Measurements from ENCODE around the gene PDS5A. TPM values are rescaled to one million over a fixed set of nuclear protein-coding genes. Genes with fewer than 3 reads are reported as not detected.
"Not testable (repeated sequence)": the region's sequence is repeated elsewhere in the genome, so short reads cannot be mapped to it uniquely, and the experiment has no call there.

PDS5A gene
- total RNA-seq, 3 donors from 2014 or later (not counting 1 experiment from before 2014, with no cell fraction given) = 80.1 to 99.9 (median 99.8) TPM

DNA sequence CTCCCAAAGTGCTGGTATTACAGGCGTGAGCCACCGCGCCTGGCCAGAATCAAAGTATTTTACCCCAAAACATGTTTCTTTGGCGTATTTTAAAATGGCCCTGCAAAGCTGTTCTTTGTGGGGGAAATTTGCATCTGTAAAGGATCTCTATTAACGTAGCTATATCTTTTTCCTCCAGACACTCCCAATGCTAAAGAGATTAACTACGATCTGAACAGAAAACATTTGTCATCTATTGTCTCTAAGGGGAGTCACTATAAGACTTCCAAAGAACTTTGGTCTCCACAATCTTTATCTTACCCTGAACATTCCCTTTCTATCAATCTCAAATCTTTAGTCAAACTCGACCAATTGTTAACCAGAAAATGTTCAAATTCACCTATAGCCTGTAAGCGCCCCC is 19.1 kb upstream of the PDS5A start:
- DNase-seq (no peak), ATAC-seq (no peak)
- Mint-ChIP-seq H3K4me3 (no peak overlapping the region), H3K9me3 (no peaks in the 10 kb centered on the region), H3K4me1 (no peaks in the 10 kb centered on the region), H3K27ac (no peak overlapping the region), H3K27me3 (ENCODE audit: low read depth in 2 of 2) (no peaks in the 10 kb centered on the region), H3K36me3 (no peaks in the 10 kb centered on the region)
- H3K27ac ChIP-seq (ENCODE audit: low read length) = no peak overlapping the region
- TF ChIP-seq, protein P1, sequence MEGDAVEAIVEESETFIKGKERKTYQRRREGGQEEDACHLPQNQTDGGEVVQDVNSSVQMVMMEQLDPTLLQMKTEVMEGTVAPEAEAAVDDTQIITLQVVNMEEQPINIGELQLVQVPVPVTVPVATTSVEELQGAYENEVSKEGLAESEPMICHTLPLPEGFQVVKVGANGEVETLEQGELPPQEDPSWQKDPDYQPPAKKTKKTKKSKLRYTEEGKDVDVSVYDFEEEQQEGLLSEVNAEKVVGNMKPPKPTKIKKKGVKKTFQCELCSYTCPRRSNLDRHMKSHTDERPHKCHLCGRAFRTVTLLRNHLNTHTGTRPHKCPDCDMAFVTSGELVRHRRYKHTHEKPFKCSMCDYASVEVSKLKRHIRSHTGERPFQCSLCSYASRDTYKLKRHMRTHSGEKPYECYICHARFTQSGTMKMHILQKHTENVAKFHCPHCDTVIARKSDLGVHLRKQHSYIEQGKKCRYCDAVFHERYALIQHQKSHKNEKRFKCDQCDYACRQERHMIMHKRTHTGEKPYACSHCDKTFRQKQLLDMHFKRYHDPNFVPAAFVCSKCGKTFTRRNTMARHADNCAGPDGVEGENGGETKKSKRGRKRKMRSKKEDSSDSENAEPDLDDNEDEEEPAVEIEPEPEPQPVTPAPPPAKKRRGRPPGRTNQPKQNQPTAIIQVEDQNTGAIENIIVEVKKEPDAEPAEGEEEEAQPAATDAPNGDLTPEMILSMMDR (IDR thresholded peaks at IDR 0.05) = no peak
- intact Hi-C loops (cut with micrococcal nuclease) = no loop called here
- no peaks in the 10 kb centered on the region for H3K4me1 ChIP-seq (ENCODE audit: control insufficient read depth, insufficient read depth, low read length)
- H3K4me3 ChIP-seq (ENCODE audit: low read length) = no peak overlapping the region
- H3K36me3 ChIP-seq (ENCODE audit: control insufficient read depth, insufficient read depth, low read length) = no peaks in the 10 kb centered on the region
- H3K9me3 ChIP-seq (ENCODE audit: control insufficient read depth, insufficient read depth, low read length) = no peaks in the 10 kb centered on the region
- 93% methylated on average over 7 of the region's 8 CpGs for whole genome bisulfite sequencing (ENCODE audit: insufficient coverage)
- H3K27me3 ChIP-seq (ENCODE audit: control insufficient read depth, insufficient read depth, low read length) = no peaks in the 10 kb centered on the region

DNA sequence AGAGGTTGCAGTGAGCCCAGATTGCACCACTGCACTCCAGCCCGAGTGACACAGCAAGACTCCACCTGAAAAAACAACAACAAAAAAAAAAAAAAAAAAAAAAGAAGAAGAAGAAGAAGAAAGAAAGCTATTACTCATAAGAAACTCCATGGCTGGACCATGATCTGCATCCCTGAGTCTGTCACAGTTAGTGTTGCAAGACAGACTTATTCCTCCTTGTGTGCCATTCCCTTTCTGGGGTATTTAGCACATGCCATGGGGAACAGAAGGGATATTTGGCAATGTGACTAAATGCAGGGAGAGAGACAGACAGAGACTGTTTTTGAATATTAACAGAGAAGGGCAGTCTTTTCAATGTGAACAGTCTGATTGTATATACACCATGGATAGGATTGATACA is 16.7 kb upstream of the PDS5A start:
- Histone ChIP-seq H3K9me3 (ENCODE audit: control insufficient read depth, insufficient read depth, low read length) (no peaks in the 10 kb centered on the region), H3K27ac (ENCODE audit: low read length) (no peak overlapping the region), H3K27me3 (ENCODE audit: control insufficient read depth, insufficient read depth, low read length) (no peaks in the 10 kb centered on the region), H3K36me3 (ENCODE audit: control insufficient read depth, insufficient read depth, low read length) (no peaks in the 10 kb centered on the region), H3K4me1 (ENCODE audit: control insufficient read depth, insufficient read depth, low read length) (no peaks in the 10 kb centered on the region), H3K4me3 (ENCODE audit: low read length) (no peak overlapping the region)
- DNase-seq = no peak
- Mint-ChIP-seq H3K4me1 (no peaks in the 10 kb centered on the region), H3K4me3 (no peak overlapping the region), H3K36me3 (no peaks in the 10 kb centered on the region), H3K9me3 (no peaks in the 10 kb centered on the region), H3K27me3 (ENCODE audit: low read depth in 2 of 2) (no peaks in the 10 kb centered on the region), H3K27ac (no peak overlapping the region)
- TF ChIP-seq, protein P1 (IDR thresholded peaks at IDR 0.05) = no peak
- no CpG with 5 or more reads among the region's 1 CpG for WGBS (ENCODE audit: insufficient coverage)
- intact Hi-C loops (cut with micrococcal nuclease) = no loop called here
- ATAC-seq = no peak

DNA sequence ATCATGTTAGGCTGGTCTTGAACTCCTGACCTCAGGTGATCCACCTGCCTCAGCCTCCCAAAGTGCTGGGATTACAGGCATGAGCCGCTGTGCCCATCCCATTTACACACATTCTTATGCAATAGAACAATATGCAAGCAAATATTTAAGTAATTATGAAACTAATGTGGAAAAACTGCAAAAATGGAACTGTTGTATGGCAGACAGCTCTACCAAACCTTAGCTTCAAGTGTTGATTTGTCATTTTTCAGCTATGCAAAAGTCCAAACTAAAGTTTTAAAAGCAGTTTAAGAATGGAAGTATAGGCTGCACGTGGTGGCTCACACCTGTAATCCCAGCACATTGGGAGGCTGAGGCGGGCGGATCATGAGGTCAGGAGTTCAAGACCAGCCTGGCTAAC is 11.7 kb upstream of the PDS5A start:
- DNase-seq; H3K4me3 Mint-ChIP-seq; H3K36me3 ChIP-seq (ENCODE audit: control insufficient read depth, insufficient read depth, low read length); H3K36me3 Mint-ChIP-seq; H3K4me3 ChIP-seq (ENCODE audit: low read length); H3K27me3 ChIP-seq (ENCODE audit: control insufficient read depth, insufficient read depth, low read length); H3K9me3 Mint-ChIP-seq; H3K4me1 Mint-ChIP-seq; H3K27ac ChIP-seq (ENCODE audit: low read length); H3K27me3 Mint-ChIP-seq (ENCODE audit: low read depth in 2 of 2); H3K27ac Mint-ChIP-seq; H3K9me3 ChIP-seq (ENCODE audit: control insufficient read depth, insufficient read depth, low read length); H3K4me1 ChIP-seq (ENCODE audit: control insufficient read depth, insufficient read depth, low read length); intact Hi-C loops (cut with micrococcal nuclease); ATAC-seq: not testable (repeated sequence)
- WGBS (ENCODE audit: insufficient coverage) = 93% methylated on average over 3 of the region's 4 CpGs

DNA sequence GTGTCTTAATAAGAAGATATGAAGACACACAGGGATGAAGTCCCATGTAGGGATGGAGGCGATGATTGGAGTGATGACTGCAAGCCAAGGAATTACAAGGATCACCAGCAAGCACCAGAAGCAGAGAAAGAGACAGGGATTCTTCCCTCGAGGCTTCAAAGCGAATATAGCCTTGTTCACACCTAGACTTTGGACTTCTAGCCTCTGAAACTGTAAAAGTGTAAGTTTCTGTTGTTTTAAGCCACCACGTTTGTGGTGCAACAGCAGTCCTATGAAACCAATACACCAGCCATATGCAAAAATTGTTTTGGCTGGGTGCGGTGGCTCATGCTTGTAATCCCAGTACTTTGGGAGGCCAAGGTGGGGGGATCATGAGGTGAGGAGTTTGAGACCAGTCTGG is 9.8 kb upstream of the PDS5A start:
- Mint-ChIP-seq H3K27ac (no peak overlapping the region), H3K4me3 (no peak overlapping the region), H3K36me3 (no peaks in the 10 kb centered on the region), H3K9me3 (no peaks in the 10 kb centered on the region), H3K27me3 (ENCODE audit: low read depth in 2 of 2) (no peaks in the 10 kb centered on the region), H3K4me1 (no peaks in the 10 kb centered on the region)
- no peak overlapping the region for H3K27ac ChIP-seq (ENCODE audit: low read length)
- intact Hi-C loops (cut with micrococcal nuclease) = no loop called here
- TF ChIP-seq, protein P1 (IDR thresholded peaks at IDR 0.05) = no peak
- no peaks in the 10 kb centered on the region for H3K27me3 ChIP-seq (ENCODE audit: control insufficient read depth, insufficient read depth, low read length)
- no peak overlapping the region for H3K4me3 ChIP-seq (ENCODE audit: low read length)
- H3K9me3 ChIP-seq (ENCODE audit: control insufficient read depth, insufficient read depth, low read length) = no peaks in the 10 kb centered on the region
- no peak for ATAC-seq
- H3K4me1 ChIP-seq (ENCODE audit: control insufficient read depth, insufficient read depth, low read length) = no peaks in the 10 kb centered on the region
- no peaks in the 10 kb centered on the region for H3K36me3 ChIP-seq (ENCODE audit: control insufficient read depth, insufficient read depth, low read length)
- no peak for DNase-seq
- 91% methylated on average over 3 of the region's 5 CpGs for WGBS (ENCODE audit: insufficient coverage)
